HG02798 (cell line): ENCODE results near the gene PPM1L.
"Not testable (repeated sequence)": the region's sequence is repeated elsewhere in the genome, so short reads cannot be mapped to it uniquely, and the experiment has no call there.

Experiments used
- ATAC-seq: cut with Tn5 transposase; IDR thresholded peaks from one replicate; pipeline ENCODE4 v1.9.1; 2021; ENCODE audit warnings: mild to moderate bottlenecking; ENCODE audit not compliant: unreplicated experiment, poor library complexity

The PPM1L gene

GRCh38 chr3:160973067-160973809 is 217.2 kb downstream of the PPM1L start:
- no peak for ATAC-seq

- no peak for ATAC-seq
Observed at GRCh38 chr3:160977773-160978172, 221.7 kb downstream of the PPM1L start.

- ATAC-seq = peak; percentile 73
Observed at GRCh38 chr3:160980740-160981139, 224.7 kb downstream of the PPM1L start.

DNA sequence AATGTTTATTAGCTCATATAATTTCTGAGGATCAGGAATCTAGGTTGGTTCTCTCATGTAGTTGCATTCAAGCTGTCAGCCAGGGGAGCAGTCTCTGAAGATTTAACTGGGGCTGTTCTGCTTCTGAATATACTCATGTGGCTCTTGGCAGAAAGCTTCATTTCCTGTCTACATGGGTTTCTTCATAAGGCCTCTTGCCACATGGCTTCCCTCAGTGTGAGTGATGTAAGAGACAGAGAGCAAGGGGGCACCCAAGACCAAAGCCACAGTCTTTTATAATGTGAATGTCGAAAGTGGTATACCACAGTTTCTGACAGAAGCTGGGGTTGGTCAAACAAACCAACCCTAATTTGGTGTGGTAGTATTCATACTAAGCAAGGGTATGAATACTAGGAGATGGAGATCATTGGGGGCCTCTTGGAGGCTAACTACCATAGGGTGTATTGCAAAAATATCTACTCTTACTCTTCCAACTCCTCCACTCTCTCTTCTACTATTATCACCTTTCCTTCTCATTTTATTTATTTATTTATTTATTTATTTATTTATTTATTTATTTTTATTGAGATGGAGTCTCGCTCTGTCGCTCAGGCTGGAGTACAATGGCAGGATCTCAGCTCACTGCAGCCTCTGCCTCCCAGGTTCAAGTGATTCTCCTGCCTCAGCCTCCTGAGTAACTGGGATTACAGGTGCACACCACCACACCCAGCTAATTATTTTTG is 225.3 kb downstream of the PPM1L start:
- peak; percentile 77 for ATAC-seq

- no peak for ATAC-seq
Observed at GRCh38 chr3:160982491-160982890, 226.5 kb downstream of the PPM1L start.

- ATAC-seq = not testable (repeated sequence)
Observed at GRCh38 chr3:160983900-160984299, 227.9 kb downstream of the PPM1L start.

DNA sequence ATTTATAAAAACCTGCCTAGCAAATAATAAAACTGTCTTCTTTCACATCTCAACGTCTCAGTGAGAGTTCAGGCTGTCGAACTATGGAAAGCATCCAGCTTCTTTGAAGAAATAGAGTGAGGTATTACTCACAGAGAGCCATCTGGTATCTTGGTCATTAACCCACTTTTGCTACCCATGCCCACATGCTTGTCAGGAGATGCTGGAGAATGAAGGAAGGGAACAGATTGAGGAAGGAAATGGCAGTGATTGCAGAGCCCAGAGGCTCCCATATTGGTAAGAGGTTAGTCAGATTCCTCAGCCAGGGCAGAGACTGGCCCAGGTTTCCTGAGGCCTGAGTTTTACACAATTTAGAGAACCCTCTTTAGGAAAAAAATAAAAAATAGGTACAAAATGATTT is 230.0 kb downstream of the PPM1L start:
- ATAC-seq = no peak

DNA sequence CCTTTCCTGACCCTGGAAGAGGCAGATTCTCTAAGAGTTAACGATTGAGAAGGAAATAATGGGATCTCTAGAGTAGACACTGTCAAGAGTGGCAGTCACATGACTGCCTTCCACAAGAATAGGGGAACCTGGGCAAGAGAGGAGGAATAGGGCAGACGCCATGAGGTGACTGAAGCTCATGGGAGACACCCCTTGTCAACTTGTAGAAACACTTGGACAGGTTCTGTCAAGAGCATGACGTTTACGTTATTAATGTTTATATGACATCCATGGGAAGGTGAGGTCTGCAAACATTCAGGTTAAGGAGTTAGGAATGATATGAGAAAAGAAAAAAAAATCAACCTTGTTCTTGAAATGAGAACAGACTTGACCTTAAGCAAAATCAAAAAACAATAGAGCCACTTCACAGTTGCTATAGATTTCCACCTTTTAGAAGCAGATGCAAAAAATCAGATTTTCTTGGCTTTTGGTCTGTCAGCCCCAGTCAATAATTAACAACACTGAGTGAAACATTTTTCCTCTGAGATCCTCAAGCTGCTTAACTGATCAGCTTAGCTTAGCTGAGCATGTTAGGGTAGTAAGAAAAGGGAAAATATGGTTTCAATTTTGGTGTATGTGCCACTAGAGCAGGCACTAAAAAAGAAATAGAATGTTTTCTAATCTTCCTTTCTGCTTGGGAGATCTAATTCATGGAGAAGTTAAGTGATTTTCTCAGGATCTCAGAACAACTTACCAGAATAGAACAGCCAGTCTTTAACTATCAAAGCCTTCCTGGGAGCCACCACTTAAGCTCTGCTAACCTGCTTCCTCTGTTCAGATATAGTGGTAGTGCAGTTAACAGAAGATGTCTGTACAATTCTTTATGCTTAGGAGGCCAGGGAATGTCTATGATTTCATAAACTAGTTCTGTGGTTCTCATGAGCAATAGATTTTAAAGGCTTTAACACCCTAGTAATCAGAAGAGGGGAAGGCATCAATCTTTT is 232.2 kb downstream of the PPM1L start:
- ATAC-seq = no peak

- ATAC-seq = no peak
Observed at GRCh38 chr3:160990446-160990845, 234.4 kb downstream of the PPM1L start.

DNA sequence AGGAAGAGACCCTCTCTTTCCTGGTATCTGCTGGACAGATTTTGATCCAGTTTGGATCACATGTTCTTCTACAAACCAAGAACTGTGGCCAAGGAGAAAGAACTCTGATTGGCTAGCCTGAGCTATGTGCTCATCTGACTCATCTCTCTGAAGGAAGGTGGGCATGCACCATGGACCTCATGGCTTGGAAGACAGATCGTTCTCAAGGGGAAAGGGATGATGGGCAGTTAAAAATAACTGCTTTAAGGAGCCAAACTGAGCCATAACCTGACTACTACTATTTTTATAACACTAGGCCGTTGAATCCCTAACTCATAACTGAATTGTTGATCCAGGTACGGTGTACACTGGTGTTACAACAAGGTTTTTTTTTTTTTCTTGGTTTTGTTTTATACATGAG is 236.7 kb downstream of the PPM1L start:
- ATAC-seq = no peak

DNA sequence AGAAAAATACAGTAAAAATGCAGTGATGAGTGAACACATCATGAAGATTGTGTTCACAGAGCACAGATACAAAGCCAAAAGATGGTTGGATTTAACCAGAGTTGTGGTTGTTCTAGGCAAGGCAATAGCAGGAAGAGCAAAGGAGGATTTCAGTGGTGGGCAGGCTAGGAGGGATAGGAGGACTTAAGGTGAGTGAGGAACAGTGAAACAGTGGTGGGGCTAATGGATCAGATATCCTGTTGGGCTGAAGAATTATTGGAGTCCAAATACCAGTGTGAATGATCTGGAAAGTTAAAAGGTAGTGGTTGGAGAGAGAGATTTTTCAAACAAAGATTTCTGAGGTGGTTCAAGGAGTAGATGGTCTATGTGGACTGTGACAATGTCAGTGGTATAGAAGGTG is 240.8 kb downstream of the PPM1L start:
- ATAC-seq = no peak

- ATAC-seq = no peak
Observed at GRCh38 chr3:160998581-160998980, 242.6 kb downstream of the PPM1L start.

GRCh38 chr3:160999274-160999673 is 243.2 kb downstream of the PPM1L start:
- no peak for ATAC-seq

GRCh38 chr3:161008086-161008485 is 252.1 kb downstream of the PPM1L start:
- ATAC-seq = no peak

GRCh38 chr3:161010151-161010550 is 254.1 kb downstream of the PPM1L start:
- ATAC-seq = not testable (repeated sequence)

DNA sequence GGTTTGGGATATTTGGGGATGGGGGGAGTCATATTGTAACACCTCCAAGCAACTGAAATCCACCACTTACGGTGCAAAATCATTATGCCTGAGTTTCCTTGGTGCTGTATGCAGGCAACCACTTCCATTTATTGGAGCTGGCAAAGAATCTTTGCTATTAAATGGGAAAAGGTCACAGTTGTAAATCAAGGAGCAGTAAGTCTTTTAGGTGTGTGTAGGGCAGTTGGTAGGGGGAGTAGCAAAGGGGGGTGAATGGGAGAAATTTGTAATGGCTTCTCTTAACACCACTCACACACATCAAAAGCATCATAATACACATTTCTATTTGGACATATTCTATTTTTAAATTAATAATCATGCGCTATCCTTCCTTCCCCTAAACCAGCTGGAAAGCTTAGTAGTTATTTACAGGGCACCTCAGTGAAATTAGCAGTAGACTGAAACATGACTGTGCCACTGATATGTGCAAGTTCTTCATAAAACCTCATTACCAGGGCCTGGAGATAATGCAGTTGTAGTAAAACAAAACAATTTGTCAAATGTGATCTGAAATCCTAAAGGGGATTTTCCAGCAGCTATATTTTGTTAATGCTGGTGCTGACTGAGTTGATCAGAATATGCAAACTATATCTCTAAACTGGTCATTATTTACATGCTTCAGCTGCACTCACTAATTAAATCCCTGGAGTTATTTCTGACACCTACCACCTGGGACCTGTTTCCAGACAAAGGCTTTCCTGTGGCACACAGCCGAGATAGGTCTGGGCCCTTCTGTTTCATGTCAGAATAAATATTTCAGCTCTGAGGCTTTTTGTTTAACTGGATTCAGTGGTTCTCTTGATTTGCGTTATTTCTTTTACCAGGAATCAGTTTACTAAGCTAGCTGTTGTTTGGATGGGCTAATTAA is 259.1 kb downstream of the PPM1L start:
- no peak for ATAC-seq

- ATAC-seq = no peak
Observed at GRCh38 chr3:161016417-161017313, 260.6 kb downstream of the PPM1L start.

- no peak for ATAC-seq
Observed at GRCh38 chr3:161017971-161018370, 261.9 kb downstream of the PPM1L start.

GRCh38 chr3:161020256-161020655 is 264.2 kb downstream of the PPM1L start:
- no peak for ATAC-seq
